Testis (tissue), 2 donors: Measurements from ENCODE around the gene DNAJC17.

Experiments used
- CTCF ChIP-seq, 3 experiments: fragments of 450-650 bp in 2 of 3; fragments of 200-600 bp in 1 of 3; sonication (generic) in 1 of 3; IDR thresholded peaks; one replicate each; pipeline ENCODE4 v1.5.1; 2016 to 2019; ENCODE audit warnings: antibody characterized with exemption in 3 of 3, mild to moderate bottlenecking in 2 of 3, moderate library complexity in 1 of 3
- POLR2A ChIP-seq: fragments of 450-650 bp; IDR thresholded peaks from one replicate; pipeline ENCODE4 v1.6.1; 2017; ENCODE audit warnings: antibody characterized with exemption, mild to moderate bottlenecking, moderate library complexity

- TF ChIP-seq POLR2A (no peak), CTCF (IDR thresholded peaks at IDR 0.05) (peak in 1 of 3 experiments; percentile 31)
Measured at GRCh38 chr15:40782609-40783227, 24.6 kb downstream of the DNAJC17 start.
